D341Med (cell line): ENCODE data around the gene RPS21.
A peak's percentile ranks its signal among the peaks of the same experiment; 100 is the strongest.

Experiments used
- DNase-seq: peaks from one replicate; pipeline ENCODE4 v3.0.0; 2012; ENCODE audit warnings: low spot score

Gene RPS21

GRCh38 chr20:62378215-62378614 lies 8.7 kb upstream of the RPS21 start:
- no peak for DNase-seq

GRCh38 chr20:62381202-62381797 lies 5.6 kb upstream of the RPS21 start:
- DNase-seq, result no peak

- no peak for DNase-seq
Observed at GRCh38 chr20:62381842-62382241, 5.1 kb upstream of the RPS21 start.

- DNase-seq, result peak; percentile 89
Observed at GRCh38 chr20:62382306-62383198, 4.4 kb upstream of the RPS21 start.

- no peak for DNase-seq
Observed at GRCh38 chr20:62387219-62387913, 463 bp downstream of the RPS21 start.

GRCh38 chr20:62387933-62388635 lies 1.2 kb downstream of the RPS21 start:
- no peak for DNase-seq

GRCh38 chr20:62388839-62389600 lies 2.1 kb downstream of the RPS21 start:
- no peak for DNase-seq

- DNase-seq, result no peak
Observed at GRCh38 chr20:62389601-62390087, 2.7 kb downstream of the RPS21 start.

- no peak for DNase-seq
Observed at GRCh38 chr20:62390317-62391164, 3.6 kb downstream of the RPS21 start.

GRCh38 chr20:62391165-62392076 lies 4.5 kb downstream of the RPS21 start:
- no peak for DNase-seq

GRCh38 chr20:62392077-62392418 lies 5.1 kb downstream of the RPS21 start:
- DNase-seq, result no peak

- DNase-seq, result no peak
Observed at GRCh38 chr20:62392621-62393334, 5.9 kb downstream of the RPS21 start.

- DNase-seq, result no peak
Observed at GRCh38 chr20:62393335-62393665, 6.4 kb downstream of the RPS21 start.

GRCh38 chr20:62393830-62394229 lies 6.9 kb downstream of the RPS21 start:
- DNase-seq, result no peak

- no peak for DNase-seq
Observed at GRCh38 chr20:62394248-62395245, 7.6 kb downstream of the RPS21 start.

GRCh38 chr20:62395311-62396242 lies 8.7 kb downstream of the RPS21 start:
- DNase-seq, result no peak
